ENCODE measurements around the gene CYRIA. TPM values are rescaled to one million over a fixed set of nuclear protein-coding genes. Genes with fewer than 3 reads are reported as not detected.

Gene CYRIA
- total RNA-seq, 1 donor from 2014 or later = 1.0 TPM

DNA sequence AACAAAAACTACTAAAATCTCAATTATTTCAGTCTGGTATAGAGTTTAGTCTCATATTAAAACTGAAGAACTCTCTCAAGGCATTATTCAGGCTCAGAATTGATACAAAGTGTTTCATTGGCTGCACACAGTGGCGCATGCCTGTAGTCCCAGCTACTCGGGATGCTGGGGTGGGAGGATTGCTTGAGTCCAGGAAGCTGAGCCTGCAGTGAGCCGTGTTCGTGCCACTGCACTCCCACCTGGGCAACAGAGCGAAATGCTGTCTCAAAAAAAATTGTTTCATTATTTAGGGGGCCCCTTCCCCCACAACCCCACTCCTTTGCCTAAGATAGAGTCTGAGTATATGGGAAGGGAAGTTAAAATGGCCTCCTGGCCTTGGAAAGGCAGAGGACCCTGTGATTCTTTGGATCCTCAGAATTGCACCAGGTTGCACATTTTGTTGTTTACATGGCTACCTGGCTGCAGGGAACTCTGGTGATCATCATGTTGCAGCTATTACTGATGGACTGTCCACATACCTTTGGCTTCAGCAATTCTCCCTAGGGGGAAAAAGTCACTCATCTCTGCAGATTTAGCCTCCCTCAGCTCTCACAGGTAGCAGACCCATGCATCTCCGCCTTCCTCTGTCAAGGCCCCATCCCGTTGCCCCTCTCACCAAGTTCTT, 19.2 kb upstream of the CYRIA start:
- Histone ChIP-seq H2AFZ (replicated peaks) (no peak overlapping the region), H3K79me2 (ENCODE audit: low read depth) (no peaks in the 10 kb centered on the region), H3K27me3 (peaks cover 7% of the 10 kb centered on the region), H3K36me3 (no peaks in the 10 kb centered on the region), H3K4me1 (no peaks in the 10 kb centered on the region), H3K27ac (no peak overlapping the region), H4K20me1 (ENCODE audit: low read depth) (no peaks in the 10 kb centered on the region), H3K9ac (no peak overlapping the region), H3K4me3 (no peak overlapping the region), H3F3A (ENCODE audit: low read depth) (no peaks in the 10 kb centered on the region), H3K9me3 (ENCODE audit: low read depth) (no peaks in the 10 kb centered on the region), H3K4me2 (no peak overlapping the region)
- Mint-ChIP-seq H3K9me3 (no peaks in the 10 kb centered on the region), H3K4me3 (no peak overlapping the region), H3K36me3 (no peaks in the 10 kb centered on the region), H3K27me3 (ENCODE audit: insufficient read depth, low read depth) (peaks cover 10% of the 10 kb centered on the region), H3K4me1 (no peaks in the 10 kb centered on the region), H3K27ac (no peak overlapping the region)
- no peak for TF ChIP-seq EZH2phosphoT487 (IDR thresholded peaks at IDR 0.05)
- TF ChIP-seq, protein P1, sequence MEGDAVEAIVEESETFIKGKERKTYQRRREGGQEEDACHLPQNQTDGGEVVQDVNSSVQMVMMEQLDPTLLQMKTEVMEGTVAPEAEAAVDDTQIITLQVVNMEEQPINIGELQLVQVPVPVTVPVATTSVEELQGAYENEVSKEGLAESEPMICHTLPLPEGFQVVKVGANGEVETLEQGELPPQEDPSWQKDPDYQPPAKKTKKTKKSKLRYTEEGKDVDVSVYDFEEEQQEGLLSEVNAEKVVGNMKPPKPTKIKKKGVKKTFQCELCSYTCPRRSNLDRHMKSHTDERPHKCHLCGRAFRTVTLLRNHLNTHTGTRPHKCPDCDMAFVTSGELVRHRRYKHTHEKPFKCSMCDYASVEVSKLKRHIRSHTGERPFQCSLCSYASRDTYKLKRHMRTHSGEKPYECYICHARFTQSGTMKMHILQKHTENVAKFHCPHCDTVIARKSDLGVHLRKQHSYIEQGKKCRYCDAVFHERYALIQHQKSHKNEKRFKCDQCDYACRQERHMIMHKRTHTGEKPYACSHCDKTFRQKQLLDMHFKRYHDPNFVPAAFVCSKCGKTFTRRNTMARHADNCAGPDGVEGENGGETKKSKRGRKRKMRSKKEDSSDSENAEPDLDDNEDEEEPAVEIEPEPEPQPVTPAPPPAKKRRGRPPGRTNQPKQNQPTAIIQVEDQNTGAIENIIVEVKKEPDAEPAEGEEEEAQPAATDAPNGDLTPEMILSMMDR (IDR thresholded peaks at IDR 0.05) = no peak
- no peak for TF ChIP-seq EZH2 (IDR thresholded peaks at IDR 0.05)
- no peak for DNase-seq (ENCODE audit: low spot score)

DNA sequence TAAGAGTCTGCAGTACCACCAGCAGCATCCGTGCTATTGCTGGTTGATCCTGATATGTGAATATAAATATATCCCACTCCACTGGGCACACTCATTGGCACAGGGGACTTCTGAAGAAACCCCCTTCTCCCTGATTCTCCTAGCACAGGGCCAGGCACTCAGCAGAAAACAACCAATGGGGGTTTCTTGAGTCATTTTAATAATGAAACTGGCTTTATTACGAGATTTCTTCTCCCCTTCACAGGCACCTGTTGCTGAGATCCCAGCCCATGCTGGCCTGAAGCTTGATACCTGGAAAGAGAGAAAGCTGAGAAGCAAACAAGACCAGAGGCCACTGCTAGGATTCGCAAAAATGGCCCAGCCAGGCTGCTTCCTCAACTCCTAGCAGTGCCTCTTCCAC, 17.9 kb upstream of the CYRIA start:
- Mint-ChIP-seq H3K27me3 (ENCODE audit: insufficient read depth, low read depth) (peaks cover 10% of the 10 kb centered on the region), H3K9me3 (peaks cover 3% of the 10 kb centered on the region), H3K36me3 (no peaks in the 10 kb centered on the region), H3K4me3 (no peak overlapping the region), H3K4me1 (peaks cover 3% of the 10 kb centered on the region), H3K27ac (no peak overlapping the region)
- Histone ChIP-seq H3K4me2 (no peak overlapping the region), H3K4me1 (no peaks in the 10 kb centered on the region), H3K36me3 (no peaks in the 10 kb centered on the region), H3K4me3 (no peak overlapping the region), H3K79me2 (ENCODE audit: low read depth) (no peaks in the 10 kb centered on the region), H2AFZ (replicated peaks) (no peak overlapping the region), H3K27ac (no peak overlapping the region), H3F3A (ENCODE audit: low read depth) (no peaks in the 10 kb centered on the region), H4K20me1 (ENCODE audit: low read depth) (no peaks in the 10 kb centered on the region), H3K27me3 (peaks cover 7% of the 10 kb centered on the region), H3K9me3 (ENCODE audit: low read depth) (no peaks in the 10 kb centered on the region), H3K9ac (no peak overlapping the region)
- TF ChIP-seq EZH2 (IDR thresholded peaks at IDR 0.05) = no peak
- TF ChIP-seq EZH2phosphoT487 (IDR thresholded peaks at IDR 0.05) = no peak
- TF ChIP-seq, protein P1 (IDR thresholded peaks at IDR 0.05) = no peak
- DNase-seq (ENCODE audit: low spot score) = no peak

DNA sequence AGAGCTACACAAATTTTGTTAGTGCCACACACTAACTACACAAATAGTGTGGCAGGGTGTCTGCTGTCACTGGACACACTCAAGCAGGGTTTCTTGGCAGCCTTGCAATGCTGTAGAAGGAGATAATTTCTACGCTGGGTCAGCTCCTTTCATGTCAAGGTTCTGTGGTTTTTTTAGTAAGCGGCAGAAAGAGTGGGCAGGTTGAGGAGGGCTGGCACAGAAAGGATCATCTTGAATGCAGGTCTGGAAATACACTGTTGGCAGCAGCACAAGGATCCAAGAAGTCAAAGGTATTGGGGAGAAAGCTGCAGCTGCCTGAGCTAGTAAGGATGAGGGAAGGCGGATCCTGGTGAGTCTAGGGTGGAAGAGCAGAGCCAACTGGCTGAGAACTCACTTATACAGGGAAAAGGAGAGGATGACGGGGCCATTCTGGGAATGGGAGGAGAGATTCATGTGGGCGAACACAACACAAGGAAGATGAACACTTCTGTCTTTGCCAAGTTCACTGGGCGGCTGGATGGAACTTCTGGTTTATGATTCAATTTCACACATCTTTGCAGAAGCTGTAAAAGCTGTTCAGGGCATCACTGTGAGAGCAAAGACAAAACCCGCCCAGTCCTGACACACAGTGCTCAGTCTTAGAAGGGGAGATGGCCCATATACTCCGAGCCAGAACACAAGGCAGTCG, 16.9 kb upstream of the CYRIA start:
- no peak for DNase-seq (ENCODE audit: low spot score)
- H3K4me2 ChIP-seq = no peak overlapping the region
- peaks cover 10% of the 10 kb centered on the region for H3K9me3 Mint-ChIP-seq
- no peak overlapping the region for H3K27ac ChIP-seq
- no peak overlapping the region for H3K4me3 Mint-ChIP-seq
- H2AFZ ChIP-seq (replicated peaks) = no peak overlapping the region
- TF ChIP-seq EZH2phosphoT487 (IDR thresholded peaks at IDR 0.05) = no peak
- TF ChIP-seq, protein P1 (IDR thresholded peaks at IDR 0.05) = no peak
- no peak for TF ChIP-seq EZH2 (IDR thresholded peaks at IDR 0.05)
- peaks cover 7% of the 10 kb centered on the region for H3K27me3 ChIP-seq
- peaks cover 3% of the 10 kb centered on the region for H3K4me1 Mint-ChIP-seq
- H3K27ac Mint-ChIP-seq = no peak overlapping the region
- no peaks in the 10 kb centered on the region for H3K36me3 Mint-ChIP-seq
- H3K4me3 ChIP-seq = no peak overlapping the region
- H4K20me1 ChIP-seq (ENCODE audit: low read depth) = no peaks in the 10 kb centered on the region
- H3K9me3 ChIP-seq (ENCODE audit: low read depth) = peaks cover 6% of the 10 kb centered on the region
- peaks cover 6% of the 10 kb centered on the region for H3K27me3 Mint-ChIP-seq (ENCODE audit: insufficient read depth, low read depth)
- H3F3A ChIP-seq (ENCODE audit: low read depth) = no peaks in the 10 kb centered on the region
- H3K4me1 ChIP-seq = no peaks in the 10 kb centered on the region
- H3K36me3 ChIP-seq = no peaks in the 10 kb centered on the region
- H3K79me2 ChIP-seq (ENCODE audit: low read depth) = no peaks in the 10 kb centered on the region
- H3K9ac ChIP-seq = no peak overlapping the region

Measured in neural progenitor cell (in vitro differentiated cells).